ENCODE data around the gene PRR14. TPM values are rescaled to one million over a fixed set of nuclear protein-coding genes. Genes with fewer than 3 reads are reported as not detected.

PRR14 gene
- total and polyA plus RNA-seq, 2 of the 8 experiments (the other 6 are each of a cell fraction or from before 2014, with no cell fraction given) = 3.6 to 16.1 TPM

DNA sequence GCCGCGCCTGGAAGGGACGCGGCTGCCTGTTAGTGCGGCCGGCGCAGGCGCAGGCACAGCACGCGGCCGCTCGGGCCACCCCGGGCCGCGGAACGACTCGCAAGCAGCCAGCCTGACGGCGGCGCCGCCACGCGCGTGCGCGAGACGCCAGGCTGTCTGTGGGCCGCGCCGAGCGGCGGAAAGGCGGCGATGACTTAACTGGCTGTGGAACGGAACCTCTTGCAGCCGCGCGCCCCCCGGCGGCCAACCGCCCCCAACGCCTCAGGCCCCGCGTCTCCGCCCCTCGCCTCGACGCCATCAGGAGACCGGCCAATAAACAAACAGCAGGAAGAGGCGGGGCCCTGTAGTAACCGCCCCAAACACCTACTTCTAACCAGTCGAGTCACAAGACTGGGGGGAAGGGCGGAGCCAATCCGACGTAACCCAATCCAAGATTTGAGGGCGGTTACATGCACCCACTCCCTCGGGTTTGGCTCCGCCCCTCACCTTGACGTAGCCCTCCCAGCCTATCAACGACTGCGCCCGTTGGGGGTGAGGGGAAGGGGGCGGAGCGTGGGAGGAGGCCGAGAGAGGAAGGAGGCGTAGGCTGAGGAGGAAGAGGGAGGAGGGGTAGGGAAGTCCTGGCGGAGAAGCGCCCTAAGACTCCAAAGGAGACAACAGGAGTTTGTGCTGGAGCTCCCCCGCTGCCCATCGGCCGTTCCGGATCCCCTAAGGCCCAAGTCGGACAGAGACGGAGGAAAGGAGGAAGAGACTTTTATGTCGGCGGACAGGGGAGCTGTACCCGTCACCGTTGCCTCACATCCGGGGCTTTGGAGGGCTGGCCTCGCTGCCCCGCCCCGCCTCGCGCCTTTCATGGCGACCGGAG, 7.3 kb downstream of the PRR14 start, which contains the start of gene FBRS (continued):
- TF ChIP-seq SP1 (IDR thresholded peaks at IDR 0.05; ENCODE audit: low read depth, low read length) = peak; percentile 90
- no peak for TF ChIP-seq GTF2F1 (IDR thresholded peaks at IDR 0.05; ENCODE audit: borderline replicate concordance, low read depth, low read length)
- no peak; the same call in none of the 2 replicates for TF ChIP-seq TBP (IDR thresholded peaks at IDR 0.05; ENCODE audit: low read depth, low read length)
- no peak for TF ChIP-seq TEAD4 (IDR thresholded peaks at IDR 0.05; ENCODE audit: low read depth, low read length)
- TF ChIP-seq NRF1 (IDR thresholded peaks at IDR 0.05; ENCODE audit: low read depth, low read length) = peak; percentile 54
- no peak; the same call in 1 of the 2 replicates for TF ChIP-seq EGR1 (IDR thresholded peaks at IDR 0.05; ENCODE audit: borderline replicate concordance, low read depth, low read length)
- TF ChIP-seq ASH2L (IDR thresholded peaks at IDR 0.05; ENCODE audit: low read length) = peak; percentile 35
- TF ChIP-seq SIN3A (conservative IDR thresholded peaks at IDR 0.05 in 1 of 2, IDR thresholded peaks at IDR 0.05 in 1 of 2; ENCODE audit: low read depth in 1 of 2, low read length in 2 of 2) = peak; percentile 74 to 85; a peak in 3 of 4 replicates
- TF ChIP-seq EZH2 (IDR thresholded peaks at IDR 0.05; ENCODE audit: low read depth, low read length, severe bottlenecking) = no peak
- TF ChIP-seq TAF7 (optimal IDR thresholded peaks at IDR 0.05; ENCODE audit: borderline replicate concordance, low read depth, low read length) = no peak
- peak; percentile 46 to 61 for TF ChIP-seq RAD21 (IDR thresholded peaks at IDR 0.05 in 1 of 2, conservative IDR thresholded peaks at IDR 0.05 in 1 of 2; ENCODE audit: low read depth in 2 of 2, low read length in 2 of 2)
- TF ChIP-seq BCL11A (IDR thresholded peaks at IDR 0.05; ENCODE audit: low read depth in 2 of 2, low read length in 2 of 2) = no peak
- no peak for TF ChIP-seq CBX5 (IDR thresholded peaks at IDR 0.05; ENCODE audit: low read depth, low read length)
- TF ChIP-seq TCF12 (IDR thresholded peaks at IDR 0.05; ENCODE audit: low read depth, low read length) = no peak
- peak; percentile 81; the same call in 1 of the 2 replicates for TF ChIP-seq YY1 (IDR thresholded peaks at IDR 0.05; ENCODE audit: low read depth, low read length)
- TF ChIP-seq CHD1 (IDR thresholded peaks at IDR 0.05; ENCODE audit: low read depth, low read length) = no peak
- no peak for TF ChIP-seq TAF1 (IDR thresholded peaks at IDR 0.05; ENCODE audit: low read depth, low read length)
- TF ChIP-seq CTBP2 (IDR thresholded peaks at IDR 0.05; ENCODE audit: borderline replicate concordance, insufficient read depth, insufficient read length, low read length) = no peak
- no peak for TF ChIP-seq CBX8 (IDR thresholded peaks at IDR 0.05; ENCODE audit: borderline replicate concordance, low read depth, low read length)
- no peak for TF ChIP-seq JUN (IDR thresholded peaks at IDR 0.05; ENCODE audit: low read depth, low read length)
- TF ChIP-seq KDM4A (IDR thresholded peaks at IDR 0.05; ENCODE audit: low read depth, low read length, severe bottlenecking) = peak; percentile 68
- TF ChIP-seq, protein P1, sequence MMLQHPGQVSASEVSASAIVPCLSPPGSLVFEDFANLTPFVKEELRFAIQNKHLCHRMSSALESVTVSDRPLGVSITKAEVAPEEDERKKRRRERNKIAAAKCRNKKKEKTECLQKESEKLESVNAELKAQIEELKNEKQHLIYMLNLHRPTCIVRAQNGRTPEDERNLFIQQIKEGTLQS (IDR thresholded peaks at IDR 0.05; ENCODE audit: insufficient read depth, low read depth, low read length) = no peak
- TF ChIP-seq NANOG (IDR thresholded peaks at IDR 0.05; ENCODE audit: insufficient read depth, low read depth, low read length, poor library complexity, severe bottlenecking) = no peak

All from H1 (cell line).